HG03039 (cell line): ENCODE measurements around the gene GPR55.
A peak's percentile ranks its signal among the peaks of the same experiment; 100 is the strongest.

Source experiments
- ATAC-seq: cut with Tn5 transposase; IDR thresholded peaks from one replicate; pipeline ENCODE4 v1.9.1; 2021; ENCODE audit warnings: mild to moderate bottlenecking, moderate library complexity; ENCODE audit not compliant: unreplicated experiment

Gene GPR55

GRCh38 chr2:230868947-230869913 is 55.8 kb downstream of the GPR55 start:
- ATAC-seq: no peak

DNA sequence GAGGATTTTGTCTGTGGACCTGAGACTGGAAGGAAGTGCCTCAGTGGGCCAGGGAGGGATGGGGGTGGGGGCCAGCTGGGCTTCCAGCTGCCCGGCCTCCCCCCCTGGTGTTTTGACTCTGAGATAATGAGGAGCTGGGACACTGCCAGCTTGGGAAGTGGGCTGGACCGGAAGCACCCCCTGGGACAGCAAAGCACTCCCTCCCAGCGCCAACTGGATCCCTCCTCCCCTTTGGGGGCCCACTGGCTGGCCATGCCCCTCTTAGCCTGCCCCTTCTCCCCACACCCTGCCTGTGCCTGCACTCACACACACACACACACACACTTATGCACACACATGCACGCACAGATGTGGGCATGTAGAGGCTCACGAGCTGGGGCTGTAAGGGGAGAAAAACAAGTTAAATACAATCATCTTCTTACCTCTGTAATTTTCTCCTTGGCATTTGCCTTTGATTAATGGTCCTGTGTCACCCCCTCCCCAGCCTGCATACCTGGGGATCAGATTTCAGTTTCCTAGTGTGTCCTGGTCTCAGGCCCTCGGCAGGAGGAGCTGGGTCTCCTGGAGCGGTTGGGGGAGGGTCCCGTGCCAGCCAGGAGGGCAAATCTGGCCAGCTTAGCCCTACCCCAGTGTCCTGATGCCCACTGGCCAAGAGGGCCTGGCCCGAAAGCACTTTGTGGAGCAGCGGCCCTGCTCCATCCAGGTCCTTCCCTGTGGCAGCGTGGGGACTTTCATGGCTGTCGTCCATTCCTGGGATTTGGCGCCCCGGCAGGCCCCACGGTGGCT is 56.7 kb downstream of the GPR55 start:
- no peak for ATAC-seq

GRCh38 chr2:230866756-230867523 is 58.1 kb downstream of the GPR55 start:
- ATAC-seq: no peak

GRCh38 chr2:230865766-230866755 is 59.0 kb downstream of the GPR55 start:
- no peak for ATAC-seq

GRCh38 chr2:230865307-230865765 is 59.7 kb downstream of the GPR55 start:
- ATAC-seq: no peak

DNA sequence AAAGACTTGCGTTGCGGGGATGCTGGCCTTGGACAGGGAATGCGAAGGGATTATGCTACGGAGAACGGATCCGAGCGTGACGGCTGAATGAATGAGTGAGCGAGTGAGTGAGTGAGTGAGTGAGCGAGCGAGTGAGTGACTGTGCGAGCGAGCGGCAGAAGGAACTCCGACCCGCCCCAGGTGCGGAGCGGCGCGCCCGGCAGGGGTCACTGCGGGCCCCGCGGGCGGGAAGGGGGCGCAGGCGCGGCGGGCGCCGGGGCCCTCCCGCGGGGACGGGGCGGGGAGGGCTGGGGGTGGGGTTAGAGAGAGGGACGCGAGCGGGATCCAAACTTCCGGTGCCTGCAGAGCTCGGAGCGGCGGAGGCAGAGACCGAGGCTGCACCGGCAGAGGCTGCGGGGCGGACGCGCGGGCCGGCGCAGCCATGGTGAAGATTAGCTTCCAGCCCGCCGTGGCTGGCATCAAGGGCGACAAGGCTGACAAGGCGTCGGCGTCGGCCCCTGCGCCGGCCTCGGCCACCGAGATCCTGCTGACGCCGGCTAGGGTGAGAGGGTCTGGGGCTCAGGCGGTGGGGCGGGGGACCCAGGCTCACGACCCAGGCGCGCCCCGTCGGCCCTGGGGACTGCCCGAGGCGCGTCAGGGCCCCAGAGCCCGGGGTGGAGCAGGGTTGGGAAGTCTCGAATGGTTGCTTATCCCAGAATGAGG is 60.3 kb downstream of the GPR55 start, which contains the start of gene ITM2C:
ITM2C (plus strand) TSS at position 338 of the 702 bp plus-strand sequence; CDS start at position 422, 84 bp downstream.
- peak; percentile 53 for ATAC-seq

DNA sequence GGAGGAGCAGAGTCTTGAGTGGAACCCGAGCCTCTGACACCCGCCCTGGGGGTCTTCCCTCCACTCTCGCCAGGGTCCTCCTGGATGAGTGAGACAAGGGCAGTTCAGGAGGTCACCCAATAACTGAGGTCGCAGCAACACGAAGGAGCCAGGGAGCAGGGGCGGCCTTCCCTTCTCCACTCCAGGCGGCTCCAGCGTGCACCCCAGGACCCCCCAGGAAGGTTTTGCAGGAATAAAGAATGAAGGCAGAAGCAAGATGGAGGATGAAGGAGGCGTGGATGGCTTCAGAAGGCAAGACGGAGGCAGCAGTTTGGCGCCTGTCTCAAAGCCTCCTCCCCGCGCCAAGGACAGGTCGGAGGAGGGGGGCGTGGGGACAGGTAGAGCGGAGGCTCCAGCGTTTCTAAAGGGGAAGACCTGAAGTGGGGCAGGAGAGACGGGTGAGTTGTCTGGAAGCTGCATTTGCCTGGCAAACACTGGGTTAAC is 60.9 kb downstream of the GPR55 start:
- no peak for ATAC-seq

DNA sequence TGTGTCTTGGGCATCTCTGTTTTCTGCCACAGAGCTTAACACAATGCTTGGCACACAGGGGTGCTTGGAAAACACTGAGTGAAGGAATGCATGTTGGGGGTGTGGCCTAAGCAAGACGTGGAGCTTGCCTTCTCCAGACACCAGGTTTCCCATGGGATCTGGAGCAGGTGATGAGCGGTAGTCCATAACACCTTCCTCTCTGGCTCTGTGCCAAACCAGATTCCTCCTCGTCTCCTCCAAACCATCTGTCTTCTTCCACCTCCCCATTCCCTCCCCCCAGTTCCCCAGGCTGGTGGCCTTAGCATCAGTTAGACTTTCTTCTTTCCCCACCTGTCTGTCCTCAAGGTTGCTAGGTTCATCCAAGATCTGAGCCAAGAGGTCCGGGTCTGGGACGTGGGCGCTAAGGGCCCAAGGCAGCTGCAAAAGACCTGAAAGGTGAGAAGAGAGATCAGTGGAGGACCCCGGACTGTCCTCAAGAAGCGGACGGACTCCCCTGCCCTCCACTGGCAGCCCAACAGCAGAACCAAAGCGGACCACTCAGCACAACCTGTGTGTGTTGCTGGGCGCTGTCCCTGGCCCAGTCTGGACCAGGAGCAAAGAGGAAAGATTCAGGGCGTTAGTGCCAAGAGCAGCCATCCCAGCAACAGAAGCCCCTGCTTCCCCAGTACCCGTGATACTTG is 61.5 kb downstream of the GPR55 start:
- ATAC-seq: no peak

GRCh38 chr2:230863031-230863430 is 62.0 kb downstream of the GPR55 start:
- no peak for ATAC-seq

DNA sequence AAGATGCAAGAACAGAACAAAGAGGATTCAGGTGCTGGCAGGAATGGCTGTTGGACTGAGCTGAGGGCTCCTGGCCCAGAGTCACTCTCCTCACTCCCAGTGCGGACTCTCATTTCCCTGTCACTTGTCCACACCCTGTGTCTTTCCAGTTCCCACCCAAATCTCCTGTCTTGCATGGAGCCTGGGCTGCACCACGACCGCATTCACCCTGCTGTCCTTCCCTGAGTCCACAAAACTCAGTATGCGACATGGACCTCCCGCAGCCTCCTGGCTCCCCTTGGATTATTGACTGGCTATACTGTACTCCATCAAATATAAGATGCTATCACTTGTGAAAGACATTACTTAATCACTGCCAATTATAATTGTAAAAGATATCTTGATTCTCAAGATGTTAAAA is 62.8 kb downstream of the GPR55 start:
- no peak for ATAC-seq

- ATAC-seq: no peak
These were observed 63.3 kb downstream of the GPR55 start for GRCh38 chr2:230861552-230862255.
